ENCODE results near the gene SLFN5. TPM values are rescaled to one million over a fixed set of nuclear protein-coding genes. Genes with fewer than 3 reads are reported as not detected.

SLFN5 gene
- total RNA-seq, 1 donor from 2014 or later = 129 TPM

GRCh38 chr17:35315283-35315682, 72.4 kb downstream of the SLFN5 start:
- no peak for DNase-seq (ENCODE audit: low read depth)

GRCh38 chr17:35315971-35316370, 73.1 kb downstream of the SLFN5 start:
- peaks cover 17% of the 10 kb centered on the region for H3K27me3 ChIP-seq (ENCODE audit: control insufficient read depth, insufficient read depth, low read length)
- H3K36me3 ChIP-seq (ENCODE audit: control insufficient read depth, insufficient read depth, low read length) = no peaks in the 10 kb centered on the region
- no peak for TF ChIP-seq CTCF (IDR thresholded peaks at IDR 0.05; ENCODE audit: insufficient read depth, low read length, poor library complexity, severe bottlenecking)
- no peak for DNase-seq (ENCODE audit: low read depth)
- no peak overlapping the region for H3K4me3 ChIP-seq (ENCODE audit: low read depth, low read length)

More at GRCh38 chr17:35315283-35315682, 72.4 kb downstream of the SLFN5 start:
- no peak for TF ChIP-seq CTCF (IDR thresholded peaks at IDR 0.05; ENCODE audit: insufficient read depth, low read length, poor library complexity, severe bottlenecking)
- Histone ChIP-seq H3K4me3 (ENCODE audit: low read depth, low read length) (no peak overlapping the region), H3K36me3 (ENCODE audit: control insufficient read depth, insufficient read depth, low read length) (no peaks in the 10 kb centered on the region), H3K27me3 (ENCODE audit: control insufficient read depth, insufficient read depth, low read length) (peaks cover 17% of the 10 kb centered on the region)

- no peak for DNase-seq (ENCODE audit: low read depth)
- Histone ChIP-seq H3K36me3 (ENCODE audit: control insufficient read depth, insufficient read depth, low read length) (no peaks in the 10 kb centered on the region), H3K4me3 (ENCODE audit: low read depth, low read length) (no peak overlapping the region), H3K27me3 (ENCODE audit: control insufficient read depth, insufficient read depth, low read length) (no peaks in the 10 kb centered on the region)
- no peak for TF ChIP-seq CTCF (IDR thresholded peaks at IDR 0.05; ENCODE audit: insufficient read depth, low read length, poor library complexity, severe bottlenecking)
Observed at GRCh38 chr17:35322749-35323148, 79.9 kb downstream of the SLFN5 start.

Other genes with a start within 250 kb of the SLFN5 start
- 13.8 and 14.1 TPM in 2 replicates for gene RFFL, start 179.4 kb upstream of the SLFN5 start, total RNA-seq
- 13.7 and 18.4 TPM in 2 replicates for gene RAD51D, start 123.2 kb upstream of the SLFN5 start, total RNA-seq
- not detected in 2 replicates for gene FNDC8, start 121.5 kb upstream of the SLFN5 start, total RNA-seq
- 19.3 and 29.7 TPM in 2 replicates for gene NLE1, start 100.8 kb upstream of the SLFN5 start, total RNA-seq
- gene UNC45B, start 95.3 kb upstream of the SLFN5 start, total RNA-seq = not detected in 2 replicates
- gene SLC35G3, start 48.7 kb upstream of the SLFN5 start, total RNA-seq = not detected in 2 replicates
- gene SLFN11, start 130.5 kb downstream of the SLFN5 start, total RNA-seq = 0.04 and 0.27 TPM in 2 replicates
- 12.8 and 12.9 TPM in 2 replicates for gene SLFN12, start 189.4 kb downstream of the SLFN5 start, total RNA-seq
- 2.3 and 4.4 TPM in 2 replicates for gene SLFN13, start 205.7 kb downstream of the SLFN5 start, total RNA-seq

Data from kidney epithelial cell (primary cell).